PFSK-1 (cell line): ENCODE measurements around the gene MYO5B.

Experiments
- POLR2AphosphoS5 ChIP-seq: IDR thresholded peaks from 2 replicates; pipeline ENCODE4 v1.6.1; 2012; ENCODE audit warnings: low read depth, mild to moderate bottlenecking, control low read depth, low read length, moderate library complexity
- REST ChIP-seq, 2 experiments: IDR thresholded peaks; 2 replicates each; pipeline versions ENCODE4 v1.6.1 to v1.8.0; 2011 to 2012; ENCODE audit warnings: low read depth in 2 of 2, low read length in 2 of 2, control low read depth in 1 of 2, inconsistent platforms in 1 of 2, mild to moderate bottlenecking in 1 of 2, moderate library complexity in 1 of 2; ENCODE audit not compliant: insufficient read depth in 1 of 2
- SIN3A ChIP-seq: IDR thresholded peaks from 2 replicates; pipeline ENCODE4 v1.6.1; 2012; ENCODE audit warnings: mild to moderate bottlenecking, low read length, moderate library complexity, borderline replicate concordance; ENCODE audit not compliant: insufficient read depth
- TAF1 ChIP-seq: IDR thresholded peaks from 2 replicates; pipeline ENCODE4 v1.6.1; 2012; ENCODE audit warnings: low read length, control low read depth, borderline replicate concordance; ENCODE audit not compliant: insufficient read depth

GRCh38 chr18:49948975-49949374 lies 246.0 kb downstream of the MYO5B start:
- TF ChIP-seq SIN3A (no peak), POLR2AphosphoS5 (no peak), TAF1 (no peak), REST (IDR thresholded peaks at IDR 0.05; ENCODE audit: insufficient read depth in 1 of 2, low read depth in 2 of 2, low read length in 2 of 2) (no peak)
